Activated CD8-positive, alpha-beta memory T cell treated with anti-CD3 and anti-CD28 coated beads, Interleukin-2, amount 50 U/mL, for 1 hour (primary cell): Measurements from ENCODE around the gene ZKSCAN1.
A peak's percentile ranks its signal among the peaks of the same experiment; 100 is the strongest.
"Not testable (repeated sequence)": the region's sequence is repeated elsewhere in the genome, so short reads cannot be mapped to it uniquely, and the experiment has no call there.

Experiments
- DNase-seq: peaks from one replicate; pipeline ENCODE4 v3.0.0-alpha.2; 2020; ENCODE audit errors: extremely low read depth

Gene ZKSCAN1

GRCh38 chr7:100015232-100016214 is at the start of gene ZKSCAN1:
Gene ZKSCAN1 (plus strand): TSS chr7:100015596. CDS start chr7:100023507, 7,911 bp downstream.
- peak; percentile 73 for DNase-seq

- no peak for DNase-seq
Measured at GRCh38 chr7:99969298-99969697, 46.1 kb upstream of the ZKSCAN1 start.

- DNase-seq: not testable (repeated sequence)
Measured at GRCh38 chr7:99969813-99970212, 45.6 kb upstream of the ZKSCAN1 start.

- no peak for DNase-seq
Measured at GRCh38 chr7:99971242-99971641, 44.2 kb upstream of the ZKSCAN1 start.

- DNase-seq: not testable (repeated sequence)
Measured at GRCh38 chr7:99973817-99974216, 41.6 kb upstream of the ZKSCAN1 start.

- no peak for DNase-seq
Measured at GRCh38 chr7:99974681-99975080, 40.7 kb upstream of the ZKSCAN1 start.

- DNase-seq: no peak
Measured at GRCh38 chr7:99975782-99976521, 39.4 kb upstream of the ZKSCAN1 start, which contains the start of gene AZGP1. Gene AZGP1 (minus strand): TSS chr7:99976031. CDS start chr7:99976020, 11 bp downstream.

GRCh38 chr7:99976626-99977025 is 38.8 kb upstream of the ZKSCAN1 start:
- no peak for DNase-seq

- peak; percentile 14 for DNase-seq
Measured at GRCh38 chr7:99979814-99980225, 35.6 kb upstream of the ZKSCAN1 start.

- DNase-seq: not testable (repeated sequence)
Measured at GRCh38 chr7:99980448-99980872, 34.9 kb upstream of the ZKSCAN1 start.

GRCh38 chr7:99981066-99981465 is 34.3 kb upstream of the ZKSCAN1 start:
- DNase-seq: not testable (repeated sequence)

GRCh38 chr7:99984593-99984992 is 30.8 kb upstream of the ZKSCAN1 start:
- no peak for DNase-seq

GRCh38 chr7:99987306-99987705 is 28.1 kb upstream of the ZKSCAN1 start:
- not testable (repeated sequence) for DNase-seq

GRCh38 chr7:99987846-99988245 is 27.6 kb upstream of the ZKSCAN1 start:
- DNase-seq: no peak

GRCh38 chr7:99990460-99990852 is 24.9 kb upstream of the ZKSCAN1 start:
- no peak for DNase-seq

- not testable (repeated sequence) for DNase-seq
Measured at GRCh38 chr7:99991543-99991942, 23.9 kb upstream of the ZKSCAN1 start.

GRCh38 chr7:99992330-99993038 is 22.9 kb upstream of the ZKSCAN1 start:
- no peak for DNase-seq

GRCh38 chr7:99994819-99995218 is 20.6 kb upstream of the ZKSCAN1 start:
- no peak for DNase-seq

- DNase-seq: no peak
Measured at GRCh38 chr7:99996755-99997544, 18.4 kb upstream of the ZKSCAN1 start.

- peak; percentile 42 for DNase-seq
Measured at GRCh38 chr7:99997545-99998137, 17.8 kb upstream of the ZKSCAN1 start.
